ENCODE data around the gene CXCL5. TPM values are rescaled to one million over a fixed set of nuclear protein-coding genes. Genes with fewer than 3 reads are reported as not detected.
"Not testable (repeated sequence)": the region's sequence is repeated elsewhere in the genome, so short reads cannot be mapped to it uniquely, and the experiment has no call there.

The CXCL5 gene
- total RNA-seq, 4 donors from 2014 or later, result not detected

DNA sequence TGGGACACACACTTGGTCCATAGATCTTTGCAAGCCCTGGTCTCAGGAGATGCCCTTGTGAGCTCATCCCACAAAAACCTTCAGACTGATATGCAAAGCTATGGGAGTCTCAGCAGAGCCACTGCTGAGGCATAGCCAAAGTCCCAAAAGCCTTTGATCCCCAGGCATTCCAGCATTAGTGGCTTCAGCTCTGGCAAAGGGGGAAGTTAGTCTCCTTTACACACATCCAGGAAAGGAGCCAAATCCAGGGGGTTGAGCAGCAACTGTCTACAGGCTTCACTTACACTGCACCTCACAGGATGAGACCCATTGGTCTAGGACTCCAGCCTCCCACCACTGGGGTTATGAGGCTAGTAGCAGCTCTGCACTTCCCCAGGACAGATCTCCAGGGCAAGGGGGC is 30.6 kb downstream of the CXCL5 start:
- Histone ChIP-seq H3K4me3 (no peak overlapping the region), H3K4me1 (no peaks in the 10 kb centered on the region), H3K27ac (no peak overlapping the region), H3K36me3 (no peaks in the 10 kb centered on the region), H3K27me3 (no peaks in the 10 kb centered on the region), H3K9me3 (no peaks in the 10 kb centered on the region)
- intact Hi-C loops (cut with DNase I; ENCODE audit: low total_unique reads), result no loop called here
- DNase-seq, result no peak
- TF ChIP-seq, protein P1, sequence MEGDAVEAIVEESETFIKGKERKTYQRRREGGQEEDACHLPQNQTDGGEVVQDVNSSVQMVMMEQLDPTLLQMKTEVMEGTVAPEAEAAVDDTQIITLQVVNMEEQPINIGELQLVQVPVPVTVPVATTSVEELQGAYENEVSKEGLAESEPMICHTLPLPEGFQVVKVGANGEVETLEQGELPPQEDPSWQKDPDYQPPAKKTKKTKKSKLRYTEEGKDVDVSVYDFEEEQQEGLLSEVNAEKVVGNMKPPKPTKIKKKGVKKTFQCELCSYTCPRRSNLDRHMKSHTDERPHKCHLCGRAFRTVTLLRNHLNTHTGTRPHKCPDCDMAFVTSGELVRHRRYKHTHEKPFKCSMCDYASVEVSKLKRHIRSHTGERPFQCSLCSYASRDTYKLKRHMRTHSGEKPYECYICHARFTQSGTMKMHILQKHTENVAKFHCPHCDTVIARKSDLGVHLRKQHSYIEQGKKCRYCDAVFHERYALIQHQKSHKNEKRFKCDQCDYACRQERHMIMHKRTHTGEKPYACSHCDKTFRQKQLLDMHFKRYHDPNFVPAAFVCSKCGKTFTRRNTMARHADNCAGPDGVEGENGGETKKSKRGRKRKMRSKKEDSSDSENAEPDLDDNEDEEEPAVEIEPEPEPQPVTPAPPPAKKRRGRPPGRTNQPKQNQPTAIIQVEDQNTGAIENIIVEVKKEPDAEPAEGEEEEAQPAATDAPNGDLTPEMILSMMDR (IDR thresholded peaks at IDR 0.05), result no peak
- no peak for TF ChIP-seq POLR2A (IDR thresholded peaks at IDR 0.05)

GRCh38 chr4:73964862-73965611 is 33.4 kb downstream of the CXCL5 start:
- no peaks in the 10 kb centered on the region for H3K4me1 ChIP-seq
- no peak for DNase-seq
- H3K27ac ChIP-seq, result no peak overlapping the region
- H3K27me3 ChIP-seq, result no peaks in the 10 kb centered on the region
- H3K4me3 ChIP-seq, result no peak overlapping the region
- H3K36me3 ChIP-seq, result no peaks in the 10 kb centered on the region
- TF ChIP-seq POLR2A (IDR thresholded peaks at IDR 0.05), result no peak
- TF ChIP-seq, protein P1 (IDR thresholded peaks at IDR 0.05), result no peak
- intact Hi-C loops (cut with DNase I; ENCODE audit: low total_unique reads), result no loop called here
- H3K9me3 ChIP-seq, result peaks cover 0 to 3% of the 10 kb centered on the region in 2 donors

GRCh38 chr4:73962724-73963123 is 35.8 kb downstream of the CXCL5 start:
- TF ChIP-seq, protein P1 (IDR thresholded peaks at IDR 0.05), result no peak
- no peak for TF ChIP-seq POLR2A (IDR thresholded peaks at IDR 0.05)
- no peak for DNase-seq
- Histone ChIP-seq H3K27ac (no peak overlapping the region), H3K27me3 (no peaks in the 10 kb centered on the region), H3K36me3 (no peaks in the 10 kb centered on the region), H3K9me3 (peaks cover 0 to 3% of the 10 kb centered on the region in 2 donors), H3K4me1 (no peaks in the 10 kb centered on the region), H3K4me3 (no peak overlapping the region)
- intact Hi-C loops (cut with DNase I; ENCODE audit: low total_unique reads), result no loop called here

- H3K4me1 ChIP-seq; H3K27ac ChIP-seq; H3K4me3 ChIP-seq; DNase-seq; intact Hi-C loops (cut with DNase I; ENCODE audit: low total_unique reads); H3K36me3 ChIP-seq; H3K27me3 ChIP-seq; H3K9me3 ChIP-seq: not testable (repeated sequence)
Measured at GRCh38 chr4:73959041-73959440, 39.4 kb downstream of the CXCL5 start.

DNA sequence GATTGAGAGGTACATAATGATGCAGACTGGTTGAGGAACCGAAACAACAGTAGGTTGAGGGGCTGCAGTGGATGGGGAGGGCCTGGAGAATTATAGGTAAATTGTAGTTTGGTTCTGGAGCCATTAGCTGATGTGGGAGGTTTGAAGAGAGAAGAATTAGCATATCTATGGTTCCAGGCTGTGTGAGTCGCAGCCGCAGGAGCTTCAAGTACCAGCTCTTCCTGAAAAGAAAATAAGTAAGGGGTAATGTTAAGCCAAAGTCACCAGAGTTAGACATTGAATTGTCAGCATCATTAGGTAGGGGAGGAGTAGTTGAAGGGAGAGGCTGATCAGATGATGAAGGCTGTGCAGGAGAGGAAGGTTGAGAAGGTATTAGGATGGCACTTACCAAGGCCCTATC is 46.1 kb downstream of the CXCL5 start:
- no peak for DNase-seq
- Histone ChIP-seq H3K27ac (no peak overlapping the region), H3K27me3 (no peaks in the 10 kb centered on the region), H3K36me3 (no peaks in the 10 kb centered on the region), H3K9me3 (no peaks in the 10 kb centered on the region), H3K4me1 (no peaks in the 10 kb centered on the region), H3K4me3 (no peak overlapping the region)
- TF ChIP-seq, protein P1 (IDR thresholded peaks at IDR 0.05), result no peak
- no peak for TF ChIP-seq POLR2A (IDR thresholded peaks at IDR 0.05)
- intact Hi-C loops (cut with DNase I; ENCODE audit: low total_unique reads), result no loop called here

- H3K36me3 ChIP-seq; H3K4me1 ChIP-seq; H3K4me3 ChIP-seq; DNase-seq; intact Hi-C loops (cut with DNase I; ENCODE audit: low total_unique reads); H3K27me3 ChIP-seq; H3K27ac ChIP-seq; H3K9me3 ChIP-seq: not testable (repeated sequence)
Measured at GRCh38 chr4:73950376-73950920, 48.0 kb downstream of the CXCL5 start.

All from uterus (tissue), 4 donors.